GM12878 (cell line): ENCODE data around the gene PLCD1. TPM values are rescaled to one million over a fixed set of nuclear protein-coding genes. Genes with fewer than 3 reads are reported as not detected.

ENCODE experiments used
- ATAC-seq: fragments of 200-7000 bp; cut with Tn5 transposase; 3 replicates; pipeline ENCODE4 v1.9.1; 2020; ENCODE audit warnings: mild to moderate bottlenecking, moderate library complexity
- BruUV-seq: library from RNA; stranded (reverse); fragments of 400-500 nt; replicated peaks from 2 replicates; lab custom pipeline; 2021; lab: Mats Ljungman, UMichigan
- CTCF ChIA-PET: fragments of 300-600 bp; sonication (Branson Sonifier 250); formaldehyde crosslinking; extraction: SDS; loops from one replicate; lab custom pipeline; 2021; ENCODE audit warnings: inconsistent platforms; lab: Yijun Ruan, JAX
- POLR2A ChIA-PET: fragments of 350-600 bp; formaldehyde crosslinking; extraction: SDS; loops from one replicate; lab custom pipeline; 2021; ENCODE audit warnings: inconsistent platforms; lab: Charles Lee
- RAD21 ChIA-PET: fragments of 300-600 bp; sonication (Branson Sonifier 250); formaldehyde crosslinking; loops from one replicate; lab custom pipeline; 2023; ENCODE audit warnings: antibody characterized with exemption; ENCODE audit not compliant: unreplicated experiment; lab: Charles Lee
- SMC1A ChIA-PET: fragments of 300-600 bp; sonication (Branson Sonifier 250); formaldehyde crosslinking; loops from one replicate; lab custom pipeline; 2023; ENCODE audit not compliant: unreplicated experiment, uncharacterized antibody; lab: Charles Lee
- DNase-seq: peaks from one replicate; pipeline ENCODE4 v3.0.0-alpha.2; 2011; ENCODE audit warnings: low read depth, low spot score
- FAIRE-seq: peaks from 3 replicates; lab custom pipeline; 2011; peaks lifted over from hg19 to GRCh38; lab: Jason Lieb, UNC
- H2AFZ ChIP-seq: 2 replicates; pipeline ENCODE4 v1.6.0; 2011; ENCODE audit warnings: low read depth, low read length, control low read depth; ENCODE audit not compliant: control insufficient read depth
- H3K27ac ChIP-seq: 2 replicates; pipeline ENCODE4 v1.5.1; 2011; ENCODE audit warnings: control low read depth; ENCODE audit not compliant: control insufficient read depth, insufficient read depth
- H3K27me3 ChIP-seq, 2 experiments: replicated peaks in 1 of 2; 2 replicates each; pipeline versions ENCODE4 v1.6.0 to v1.6.1; 2011; ENCODE audit warnings: low read length in 1 of 2; ENCODE audit not compliant: control insufficient read depth in 2 of 2, insufficient read depth in 2 of 2
- H3K36me3 ChIP-seq, 2 experiments: 2 replicates each; pipeline ENCODE4 v1.5.1; 2011; ENCODE audit warnings: low read length in 1 of 2; ENCODE audit not compliant: control insufficient read depth in 2 of 2, insufficient read depth in 2 of 2
- H3K4me1 ChIP-seq: 2 replicates; pipeline ENCODE4 v1.6.1; 2011; ENCODE audit warnings: mild to moderate bottlenecking, low read length, moderate library complexity, mixed read lengths; ENCODE audit not compliant: control insufficient read depth, insufficient read depth
- H3K4me2 ChIP-seq: 2 replicates; pipeline ENCODE4 v1.6.0; 2011; ENCODE audit warnings: control low read depth; ENCODE audit not compliant: control insufficient read depth, insufficient read depth
- H3K4me3 ChIP-seq: fragments of 200-600 bp; sonication (generic); 2 replicates; pipeline ENCODE4 v1.5.1; 2016
- H3K79me2 ChIP-seq: 2 replicates; pipeline ENCODE4 v1.6.0; 2011; ENCODE audit warnings: low read length; ENCODE audit not compliant: control insufficient read depth, insufficient read depth
- H3K9ac ChIP-seq: 2 replicates; pipeline ENCODE4 v1.8.0; 2011; ENCODE audit warnings: low read length, control low read depth, mixed read lengths; ENCODE audit not compliant: control insufficient read depth, insufficient read depth
- H3K9me3 ChIP-seq: replicated peaks from 3 replicates; pipeline ENCODE4 v1.5.1; 2011; ENCODE audit warnings: mild to moderate bottlenecking, low read length; ENCODE audit not compliant: control insufficient read depth, insufficient read depth
- H4K20me1 ChIP-seq: 2 replicates; pipeline ENCODE4 v1.6.0; 2011; ENCODE audit not compliant: control insufficient read depth, insufficient read depth
- CTCF ChIP-seq, 3 experiments: IDR thresholded peaks in 2 of 3; conservative IDR thresholded peaks in 1 of 3; 2 replicates each; pipeline ENCODE4 v1.5.1; 2011; ENCODE audit warnings: low read depth in 3 of 3, low read length in 3 of 3, mild to moderate bottlenecking in 3 of 3, control low read depth in 2 of 3, moderate library complexity in 2 of 3, inconsistent platforms in 1 of 3, mixed read lengths in 1 of 3; ENCODE audit not compliant: control insufficient read depth in 2 of 3, insufficient read depth in 1 of 3; ENCODE audit errors: extremely low read depth in 1 of 3
- IKZF2 ChIP-seq, 2 experiments: fragments of 450-650 bp; IDR thresholded peaks; 2 replicates each; pipeline ENCODE4 v1.6.1; 2017; ENCODE audit warnings: mild to moderate bottlenecking in 2 of 2, moderate library complexity in 2 of 2
- IRF4 ChIP-seq: IDR thresholded peaks from 2 replicates; pipeline ENCODE4 v1.6.1; 2011; ENCODE audit warnings: low read depth, low read length
- KDM1A ChIP-seq: fragments of 200-600 bp; sonication (generic); IDR thresholded peaks from 2 replicates; pipeline ENCODE4 v1.6.1; 2016; ENCODE audit warnings: borderline replicate concordance
- NFYB ChIP-seq: IDR thresholded peaks from 2 replicates; pipeline ENCODE4 v1.6.1; 2011; ENCODE audit warnings: low read depth, mild to moderate bottlenecking, low read length, improper control_type of control experiment, moderate library complexity; ENCODE audit not compliant: insufficient read depth
- NR2C1 ChIP-seq: fragments of 450-650 bp; IDR thresholded peaks from 2 replicates; pipeline ENCODE4 v1.6.1; 2017; ENCODE audit warnings: antibody characterized with exemption, mild to moderate bottlenecking, moderate library complexity
- PAX8 ChIP-seq: fragments of 450-650 bp; IDR thresholded peaks from 2 replicates; pipeline ENCODE4 v1.6.1; 2017; ENCODE audit warnings: mild to moderate bottlenecking, moderate library complexity
- POLR2A ChIP-seq: IDR thresholded peaks from 2 replicates; pipeline ENCODE4 v1.6.1; 2011; ENCODE audit warnings: low read depth, mild to moderate bottlenecking, low read length
- ZBTB33 ChIP-seq: fragments of 450-650 bp; IDR thresholded peaks from 2 replicates; pipeline ENCODE4 v1.6.1; 2017; ENCODE audit warnings: mild to moderate bottlenecking
- WGBS: methylation state at CpG from one replicate; pipeline ENCODE4 v1.1.6; 2016; ENCODE audit warnings: low lambda C conversion rate; ENCODE audit not compliant: insufficient replicate concordance, insufficient coverage; ENCODE audit errors: missing lambda C conversion rate; 5-methylcytosine and 5-hydroxymethylcytosine counted together
- in situ Hi-C: fragments of 300-500 bp; cut with MboI; formaldehyde crosslinking; loops from 9 replicates; pipeline ENCODE4 v1.14.3; 2018; ENCODE audit warnings: mixed read lengths
- intact Hi-C: fragments of 100-400 bp; cut with micrococcal nuclease; formaldehyde crosslinking; loops from one replicate; pipeline ENCODE4 v1.14.2; 2022; ENCODE audit not compliant: unreplicated experiment
- polyA plus RNA-seq, 11 experiments: library from polyadenylated mRNA; depleted of rRNA in 4 of 11; unstranded in 6 of 11; stranded (reverse) in 5 of 11; fragments of >200 nt; fragmentation: Nextera tagmentation in 4 of 11; fragmentation: Illumina TruSeq in 1 of 11; extraction: Ambion mirVana in 4 of 11; extraction: Trizol in 1 of 11; gene quantifications; 1 replicate in 1 of 11; 2 replicates in 10 of 11; pipeline versions ENCODE4 v1.2.1 to v1.2.3, GENCODE V29; 2011 to 2016; ENCODE audit warnings: inconsistent platforms in 2 of 11, missing spikeins in 2 of 11, low read depth in 1 of 11
- total RNA-seq, 4 experiments: library from RNA; depleted of rRNA in 3 of 4; stranded (reverse); fragments of >200 nt in 3 of 4; fragmentation: Illumina TruSeq in 1 of 4; extraction: Trizol in 1 of 4; gene quantifications; 2 replicates each; pipeline versions ENCODE4 v1.2.1 to v1.2.3, GENCODE V29; 2013 to 2021

PLCD1 gene
- total and polyA plus RNA-seq, 10 of the 15 experiments (the other 5 are each of a cell fraction or from before 2014, with no cell fraction given) = 0.20 to 3.9 (median 1.2) TPM; not detected in 1

- TF ChIP-seq PAX8 (no peak), POLR2A (no peak), NFYB (no peak), NR2C1 (no peak), ZBTB33 (no peak), IKZF2 (IDR thresholded peaks at IDR 0.05) (no peak), KDM1A (no peak)
These were observed 24.9 kb downstream of the PLCD1 start (continued) for GRCh38 chr3:38004415-38005075.

- ChIA-PET RAD21 (interaction anchor here (0.7 kb wide), 1 partner anchor 19 kb away, joined by 3 read pairs; no protein-coding TSS in a partner anchor), SMC1A (interaction anchor here (0.7 to 1.2 kb wide), 2 partner anchors 11 to 30 kb away, joined by 3 to 7 read pairs; no protein-coding TSS in a partner anchor), POLR2A (no interaction called here), CTCF (interaction anchor here (0.5 to 1.9 kb wide), 10 partner anchors 18 to 196 kb away, joined by 3 to 18 read pairs (median 4); no protein-coding TSS in a partner anchor)
- no peak overlapping the region for H3K4me3 ChIP-seq
- peaks cover 0 to 3% of the 10 kb centered on the region in 2 experiments; a peak in 2 of 4 replicates for H3K36me3 ChIP-seq
- no peak overlapping the region for H3K9ac ChIP-seq
- no peaks in the 10 kb centered on the region for H3K9me3 ChIP-seq
- intact Hi-C loops = loop anchor here (1.0 kb wide), 3 partner anchors 30 to 476 kb away; no protein-coding TSS in a partner anchor
- 87% methylated on average over 10 of the region's 11 CpGs for WGBS
- BruUV-seq = no TSS peak
- H4K20me1 ChIP-seq = no peaks in the 10 kb centered on the region
- no peak overlapping the region for H3K27ac ChIP-seq
- in situ Hi-C loops = no loop called here
- no peak overlapping the region for H3K4me2 ChIP-seq
- no peak for TF ChIP-seq CTCF (IDR thresholded peaks at IDR 0.05 in 2 of 3, conservative IDR thresholded peaks at IDR 0.05 in 1 of 3; ENCODE audit: control insufficient read depth in 2 of 3, extremely low read depth in 1 of 3, insufficient read depth in 1 of 3, low read depth in 3 of 3, low read length in 3 of 3)
- TF ChIP-seq IRF4 = no peak
- no peak overlapping the region for H2AFZ ChIP-seq
- no peak for ATAC-seq
- H3K4me1 ChIP-seq = no peaks in the 10 kb centered on the region; the same call in 1 of the 2 replicates
- no peak for FAIRE-seq
- H3K79me2 ChIP-seq = no peaks in the 10 kb centered on the region
- no peaks in the 10 kb centered on the region for H3K27me3 ChIP-seq
- no peak for DNase-seq
These were observed 25.5 kb downstream of the PLCD1 start for GRCh38 chr3:38003817-38004414.
